Lower leg skin (tissue), 3 donors: Measurements from ENCODE around the gene REEP3.

ENCODE experiments used
- CTCF ChIP-seq, 3 donors: fragments of 450-650 bp; IDR thresholded peaks; one replicate each; pipeline ENCODE4 v1.5.1; 2016; ENCODE audit warnings: antibody characterized with exemption in 3 of 3, mild to moderate bottlenecking in 3 of 3, moderate library complexity in 2 of 3
- POLR2A ChIP-seq, 2 donors: fragments of 450-650 bp; IDR thresholded peaks; one replicate each; pipeline ENCODE4 v1.6.1; 2016 to 2017; ENCODE audit warnings: antibody characterized with exemption in 2 of 2, mild to moderate bottlenecking in 1 of 2, moderate library complexity in 1 of 2

- TF ChIP-seq CTCF (IDR thresholded peaks at IDR 0.05) = no peak
- no peak for TF ChIP-seq POLR2A (IDR thresholded peaks at IDR 0.05)
Observed at GRCh38 chr10:63586043-63586442, 64.8 kb downstream of the REEP3 start.
